Neuron (in vitro differentiated cells): ENCODE data around the gene INPP5K.
"Not testable (repeated sequence)": the region's sequence is repeated elsewhere in the genome, so short reads cannot be mapped to it uniquely, and the experiment has no call there.

Source experiments
- H2AFZ ChIP-seq: one replicate; pipeline ENCODE4 v1.6.1; 2013; ENCODE audit warnings: low read depth, mild to moderate bottlenecking, inconsistent platforms, low read length, moderate library complexity
- H3K27me3 ChIP-seq: one replicate; pipeline ENCODE4 v1.6.1; 2013; ENCODE audit warnings: low read length; ENCODE audit not compliant: insufficient read depth
- H3K36me3 ChIP-seq: one replicate; pipeline ENCODE4 v1.6.1; 2013; ENCODE audit warnings: low read length; ENCODE audit not compliant: insufficient read depth
- H3K4me1 ChIP-seq: one replicate; pipeline ENCODE4 v1.6.1; 2013; ENCODE audit warnings: low read length; ENCODE audit not compliant: insufficient read depth
- H3K4me3 ChIP-seq: 2 replicates; pipeline ENCODE4 v1.5.1; 2013; ENCODE audit warnings: mild to moderate bottlenecking, low read length, moderate library complexity
- H3K9me3 ChIP-seq: one replicate; pipeline ENCODE4 v1.6.1; 2013; ENCODE audit warnings: low read length

Gene INPP5K

DNA sequence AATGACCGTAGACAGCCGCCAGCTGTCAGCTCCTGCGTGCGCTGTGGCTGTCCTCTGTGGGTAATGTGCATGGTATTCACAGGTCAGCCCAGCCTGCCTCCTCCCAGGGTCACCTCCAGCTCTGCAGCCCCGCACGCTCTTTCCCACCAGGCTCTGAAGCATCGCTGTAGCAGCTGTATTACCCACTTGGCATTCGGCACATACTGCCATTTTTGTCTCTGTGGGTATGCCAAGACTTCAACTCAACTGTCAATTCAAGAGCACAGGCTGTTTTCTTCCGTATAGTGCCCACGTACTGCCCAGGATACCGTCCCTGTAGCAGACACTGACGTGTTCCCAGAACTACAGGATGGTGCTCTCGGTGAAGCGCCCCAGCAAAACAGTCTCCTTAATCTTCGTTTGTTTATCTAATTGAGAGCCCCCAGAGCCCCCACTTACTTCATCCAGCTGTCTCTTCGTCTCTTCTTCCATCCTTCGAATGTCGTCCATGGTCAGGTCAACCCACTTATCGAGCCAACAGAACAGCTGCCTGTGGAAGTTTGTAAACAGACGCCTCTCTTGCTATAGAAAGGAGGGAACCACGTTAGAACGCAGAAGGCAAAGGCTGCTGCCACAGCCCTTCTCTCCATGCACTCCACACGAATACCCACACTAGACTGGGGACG, 17.4 kb upstream of the INPP5K start:
- no peaks in the 10 kb centered on the region for H3K27me3 ChIP-seq
- no peak overlapping the region for H2AFZ ChIP-seq
- H3K9me3 ChIP-seq: no peaks in the 10 kb centered on the region
- H3K4me3 ChIP-seq: no peak overlapping the region
- H3K36me3 ChIP-seq: peaks cover 66% of the 10 kb centered on the region
- no peaks in the 10 kb centered on the region for H3K4me1 ChIP-seq

GRCh38 chr17:1532836-1533602, 16.6 kb upstream of the INPP5K start:
- Histone ChIP-seq H3K27me3 (no peaks in the 10 kb centered on the region), H3K9me3 (no peaks in the 10 kb centered on the region), H3K36me3 (peaks cover 65% of the 10 kb centered on the region), H2AFZ (no peak overlapping the region), H3K4me1 (no peaks in the 10 kb centered on the region), H3K4me3 (no peak overlapping the region)

GRCh38 chr17:1529863-1530262, 13.5 kb upstream of the INPP5K start:
- H3K36me3 ChIP-seq: peaks cover 59% of the 10 kb centered on the region

DNA sequence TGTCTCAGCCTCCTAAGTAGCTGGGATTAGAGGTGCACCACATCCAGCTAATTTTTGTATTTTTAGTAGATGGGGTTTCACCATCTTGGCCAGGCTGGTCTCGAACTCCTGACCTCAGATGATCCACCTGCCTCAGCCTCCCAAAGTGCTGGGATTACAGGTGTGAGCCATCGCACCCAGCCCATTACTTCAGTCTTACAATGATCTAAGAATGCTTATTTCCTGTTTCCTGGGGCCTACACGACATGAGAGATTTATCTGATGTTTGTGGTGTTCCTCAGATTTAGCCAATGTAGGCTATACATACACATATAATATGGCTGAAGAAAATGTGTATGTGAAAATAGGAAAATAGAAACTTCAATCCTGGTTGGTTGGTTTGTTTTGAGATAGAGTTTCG, 10.5 kb upstream of the INPP5K start:
- peaks cover 39% of the 10 kb centered on the region for H3K36me3 ChIP-seq
- not testable (repeated sequence) for H3K9me3 ChIP-seq, H3K4me1 ChIP-seq, H3K27me3 ChIP-seq, H3K4me3 ChIP-seq, H2AFZ ChIP-seq

More at GRCh38 chr17:1529863-1530262, 13.5 kb upstream of the INPP5K start:
- Histone ChIP-seq H3K27me3 (no peaks in the 10 kb centered on the region), H3K4me1 (no peaks in the 10 kb centered on the region), H2AFZ (no peak overlapping the region), H3K9me3 (no peaks in the 10 kb centered on the region), H3K4me3 (no peak overlapping the region)

DNA sequence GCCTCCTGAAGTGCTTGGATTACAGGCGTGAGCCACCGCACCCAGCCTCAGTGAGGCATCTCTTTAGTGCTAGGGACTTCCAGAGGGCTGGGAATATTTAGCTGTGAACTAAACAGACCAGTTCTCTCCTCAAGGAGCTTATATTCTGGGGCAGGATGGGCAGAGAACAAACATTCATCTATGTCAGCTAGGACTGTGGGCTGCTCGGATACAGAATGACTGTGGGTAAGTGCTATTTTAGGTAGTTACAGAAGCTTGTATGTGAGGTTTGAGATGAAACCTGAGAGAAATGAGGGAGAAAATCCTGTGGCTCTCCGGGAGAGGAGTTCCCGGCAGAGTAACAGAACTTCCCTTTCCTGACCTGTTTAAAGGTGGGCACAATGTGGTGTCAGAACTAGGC, 6.2 kb upstream of the INPP5K start:
- peaks cover 36% of the 10 kb centered on the region for H3K36me3 ChIP-seq

GRCh38 chr17:1521086-1521640, 4.8 kb upstream of the INPP5K start:
- H3K4me3 ChIP-seq: no peak overlapping the region
- peaks cover 5% of the 10 kb centered on the region for H3K4me1 ChIP-seq
- H3K36me3 ChIP-seq: peaks cover 33% of the 10 kb centered on the region
- no peaks in the 10 kb centered on the region for H3K27me3 ChIP-seq
- no peak overlapping the region for H2AFZ ChIP-seq
- H3K9me3 ChIP-seq: no peaks in the 10 kb centered on the region

More for the DNA sequence above, 6.2 kb upstream of the INPP5K start:
- Histone ChIP-seq H3K27me3 (no peaks in the 10 kb centered on the region), H3K9me3 (no peaks in the 10 kb centered on the region), H3K4me1 (peaks cover 2% of the 10 kb centered on the region), H3K4me3 (no peak overlapping the region), H2AFZ (no peak overlapping the region)

- H3K4me1 ChIP-seq: peaks cover 10% of the 10 kb centered on the region
- H3K9me3 ChIP-seq: no peaks in the 10 kb centered on the region
- no peak overlapping the region for H3K4me3 ChIP-seq
- no peaks in the 10 kb centered on the region for H3K27me3 ChIP-seq
- H3K36me3 ChIP-seq: peaks cover 28% of the 10 kb centered on the region
- H2AFZ ChIP-seq: no peak overlapping the region
These were observed 3.3 kb upstream of the INPP5K start for GRCh38 chr17:1519678-1520077.

DNA sequence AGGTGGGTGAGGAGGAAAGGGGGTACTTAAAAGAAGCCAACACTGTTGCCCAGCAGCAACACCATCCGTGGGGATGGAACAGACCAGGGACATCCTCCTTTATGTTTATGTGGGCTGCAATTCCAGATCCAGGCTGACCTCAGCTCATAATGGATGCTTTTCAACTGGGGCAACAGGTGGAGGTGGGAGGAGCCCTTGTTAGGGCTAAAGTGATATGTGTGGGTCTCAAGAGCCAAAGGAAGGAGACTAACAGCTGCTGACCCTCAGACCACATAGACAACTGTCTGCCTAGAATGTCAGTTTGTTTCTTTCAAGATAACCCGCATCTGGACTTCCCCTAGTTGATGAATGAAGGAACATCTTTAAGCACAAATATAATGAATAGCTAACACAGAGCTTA, 2.0 kb upstream of the INPP5K start:
- H2AFZ ChIP-seq: no peak overlapping the region
- peaks cover 10% of the 10 kb centered on the region for H3K4me1 ChIP-seq
- H3K36me3 ChIP-seq: peaks cover 30% of the 10 kb centered on the region
- H3K4me3 ChIP-seq: no peak overlapping the region
- no peaks in the 10 kb centered on the region for H3K27me3 ChIP-seq
- H3K9me3 ChIP-seq: no peaks in the 10 kb centered on the region

DNA sequence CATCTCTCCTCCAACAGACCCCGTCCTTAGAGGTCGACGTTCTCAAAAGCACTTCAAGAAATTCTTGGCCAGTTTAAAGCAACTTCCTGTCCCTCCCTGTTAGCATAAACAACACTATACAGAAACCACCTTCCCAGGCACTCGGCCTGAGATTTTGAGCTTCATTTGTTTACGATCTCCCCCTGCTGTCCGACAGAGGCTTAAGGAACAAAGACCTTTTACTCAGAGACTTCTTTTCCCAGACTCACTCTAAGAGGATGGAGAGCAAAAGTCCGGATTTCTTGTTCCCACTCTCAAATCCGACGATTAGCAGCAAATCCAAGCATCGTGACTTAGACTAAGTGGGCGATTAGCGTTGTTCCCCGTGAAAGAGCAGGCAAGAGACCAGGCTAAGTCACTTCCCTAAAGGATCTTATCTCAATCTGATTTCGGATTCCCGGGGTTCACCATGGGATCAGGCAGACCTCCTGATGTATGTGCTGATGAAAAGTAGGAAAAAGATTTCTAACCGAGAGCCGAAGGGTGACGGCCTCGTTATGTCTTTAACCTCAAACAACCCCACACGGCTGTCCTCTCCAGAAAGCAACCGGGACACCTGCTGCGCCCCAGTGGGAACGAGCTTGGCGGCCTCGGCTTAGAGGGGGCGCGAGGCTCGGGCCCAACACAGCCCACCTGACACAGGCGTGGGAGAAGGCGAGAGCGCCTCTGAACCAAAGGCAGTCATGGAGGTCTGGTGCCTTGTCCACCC, 598 bp downstream of the INPP5K start:
- H2AFZ ChIP-seq: peak overlapping the region; percentile 54
- H3K27me3 ChIP-seq: no peaks in the 10 kb centered on the region
- no peaks in the 10 kb centered on the region for H3K9me3 ChIP-seq
- peaks cover 20% of the 10 kb centered on the region for H3K36me3 ChIP-seq
- H3K4me1 ChIP-seq: peaks cover 10% of the 10 kb centered on the region
- H3K4me3 ChIP-seq: peak overlapping the region; percentile 98

GRCh38 chr17:1512351-1512750, 4.1 kb downstream of the INPP5K start:
- Histone ChIP-seq H3K4me3 (no peak overlapping the region), H3K4me1 (peaks cover 6% of the 10 kb centered on the region), H3K36me3 (peaks cover 8% of the 10 kb centered on the region), H3K9me3 (no peaks in the 10 kb centered on the region), H2AFZ (no peak overlapping the region), H3K27me3 (no peaks in the 10 kb centered on the region)

DNA sequence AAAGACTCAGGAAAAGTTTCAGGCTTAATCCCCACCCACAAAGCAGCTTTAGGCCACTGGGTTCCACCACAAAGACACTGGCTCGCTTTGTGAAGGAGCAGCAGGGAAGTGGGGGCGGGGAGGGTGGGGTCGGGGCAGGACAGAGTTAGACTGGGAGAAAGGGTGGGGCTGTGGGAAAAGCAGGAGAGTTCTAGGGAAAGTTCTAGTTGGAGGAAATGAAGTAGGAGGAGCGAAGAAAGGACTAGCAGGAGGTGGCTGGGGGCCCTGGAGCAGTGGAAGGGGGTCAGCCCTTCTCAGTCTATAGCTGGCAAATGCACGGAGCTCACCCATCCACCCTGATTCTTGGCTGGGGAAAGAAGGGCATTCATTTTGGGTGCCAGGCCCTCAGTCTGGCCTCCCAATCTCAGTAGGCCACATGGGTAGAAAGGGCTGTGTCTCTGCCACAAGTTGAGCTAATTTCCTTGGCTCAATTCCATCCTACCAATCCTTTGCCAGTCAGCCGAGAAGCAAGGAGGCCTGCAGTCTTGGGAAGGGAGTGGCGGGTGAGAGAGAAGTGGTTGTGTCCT, 4.6 kb downstream of the INPP5K start:
- Histone ChIP-seq H3K4me3 (no peak overlapping the region), H2AFZ (no peak overlapping the region), H3K4me1 (peaks cover 5% of the 10 kb centered on the region), H3K36me3 (peaks cover 14% of the 10 kb centered on the region), H3K9me3 (no peaks in the 10 kb centered on the region), H3K27me3 (no peaks in the 10 kb centered on the region)

- Histone ChIP-seq H3K9me3 (no peaks in the 10 kb centered on the region), H3K4me3 (no peak overlapping the region), H3K27me3 (no peaks in the 10 kb centered on the region), H2AFZ (no peak overlapping the region), H3K36me3 (peaks cover 14% of the 10 kb centered on the region), H3K4me1 (peaks cover 5% of the 10 kb centered on the region)
These were observed 5.1 kb downstream of the INPP5K start for GRCh38 chr17:1511290-1511689.
